ENCODE results near the gene MROH8. TPM values are rescaled to one million over a fixed set of nuclear protein-coding genes. Genes with fewer than 3 reads are reported as not detected.

MROH8 gene
- total and polyA plus RNA-seq, 8 donors, result 0.43 to 6.4 (median 1.8) TPM; not detected in 1

GRCh38 chr20:37209193-37209592 lies 29.8 kb upstream of the MROH8 start:
- Histone ChIP-seq H3K4me1 (no peaks in the 10 kb centered on the region), H3K27me3 (no peaks in the 10 kb centered on the region), H3K4me3 (no peak overlapping the region), H3K9me3 (no peaks in the 10 kb centered on the region), H3K27ac (no peak overlapping the region), H3K36me3 (peaks cover 75 to 100% (median 100%) of the 10 kb centered on the region in 4 donors)
- DNase-seq, result no peak
- intact Hi-C loops (cut with DNase I; ENCODE audit: low total_unique reads), result no loop called here
- 97 to 99% (median 97%) methylated on average over 3 of the region's 3 CpGs for WGBS, 5 donors
- no peak for TF ChIP-seq POLR2AphosphoS5 (IDR thresholded peaks at IDR 0.05)
- TF ChIP-seq POLR2A (IDR thresholded peaks at IDR 0.05), result no peak
- TF ChIP-seq CTCF (IDR thresholded peaks at IDR 0.05), result no peak
- no peak for TF ChIP-seq EP300 (IDR thresholded peaks at IDR 0.05)

GRCh38 chr20:37207171-37207570 lies 27.8 kb upstream of the MROH8 start:
- Histone ChIP-seq H3K27me3 (no peaks in the 10 kb centered on the region), H3K36me3 (peaks cover 68 to 97% (median 93%) of the 10 kb centered on the region in 4 donors), H3K9me3 (no peaks in the 10 kb centered on the region), H3K27ac (no peak overlapping the region), H3K4me1 (peaks cover 0 to 7% (median 3%) of the 10 kb centered on the region in 4 donors), H3K4me3 (no peak overlapping the region)
- 93 to 96% (median 96%) methylated on average over 11 of the region's 11 CpGs for WGBS, 5 donors
- intact Hi-C loops (cut with DNase I; ENCODE audit: low total_unique reads), result no loop called here
- TF ChIP-seq EP300 (IDR thresholded peaks at IDR 0.05) (no peak), POLR2AphosphoS5 (IDR thresholded peaks at IDR 0.05) (no peak), CTCF (IDR thresholded peaks at IDR 0.05) (no peak), POLR2A (IDR thresholded peaks at IDR 0.05) (no peak)
- DNase-seq, result no peak

DNA sequence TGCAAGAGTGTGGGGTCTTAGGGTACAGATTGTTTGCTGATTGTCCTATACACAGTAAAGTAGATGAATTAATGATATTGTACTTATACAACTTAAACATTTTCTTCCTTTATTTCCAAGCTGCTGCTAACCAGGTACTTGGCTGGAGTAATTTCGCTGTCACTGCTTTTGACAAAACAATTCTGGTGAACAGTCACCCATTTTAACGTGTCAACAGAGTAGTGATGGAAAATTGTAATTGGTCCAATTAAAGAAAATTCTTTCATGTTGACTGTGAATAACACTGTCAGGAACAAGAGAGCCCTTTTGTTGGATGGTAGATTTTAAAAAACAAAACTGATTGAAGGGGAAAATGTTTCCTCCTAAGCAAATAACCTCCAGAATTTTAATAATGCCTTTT lies 26.4 kb upstream of the MROH8 start:
- H3K27me3 ChIP-seq, result no peaks in the 10 kb centered on the region
- H3K9me3 ChIP-seq, result no peaks in the 10 kb centered on the region
- TF ChIP-seq POLR2A (IDR thresholded peaks at IDR 0.05) (no peak), EP300 (IDR thresholded peaks at IDR 0.05) (no peak), CTCF (IDR thresholded peaks at IDR 0.05) (no peak), POLR2AphosphoS5 (IDR thresholded peaks at IDR 0.05) (no peak)
- intact Hi-C loops (cut with DNase I; ENCODE audit: low total_unique reads), result no loop called here
- 53 to 70% (median 66%) methylated on average over 2 of the region's 2 CpGs for WGBS, 5 donors
- peaks cover 61 to 96% (median 90%) of the 10 kb centered on the region in 4 donors for H3K36me3 ChIP-seq
- H3K27ac ChIP-seq, result no peak overlapping the region
- H3K4me1 ChIP-seq, result peaks cover 0 to 16% (median 8%) of the 10 kb centered on the region in 4 donors
- DNase-seq, result no peak
- H3K4me3 ChIP-seq, result no peak overlapping the region

GRCh38 chr20:37205130-37205529 lies 25.8 kb upstream of the MROH8 start:
- intact Hi-C loops (cut with DNase I; ENCODE audit: low total_unique reads), result no loop called here
- H3K4me3 ChIP-seq, result no peak overlapping the region
- no peak for DNase-seq
- no peaks in the 10 kb centered on the region for H3K27me3 ChIP-seq
- H3K36me3 ChIP-seq, result peaks cover 54 to 96% (median 90%) of the 10 kb centered on the region in 4 donors
- TF ChIP-seq POLR2AphosphoS5 (IDR thresholded peaks at IDR 0.05) (no peak), POLR2A (IDR thresholded peaks at IDR 0.05) (no peak), EP300 (IDR thresholded peaks at IDR 0.05) (no peak), CTCF (IDR thresholded peaks at IDR 0.05) (no peak)
- peaks cover 0 to 16% (median 8%) of the 10 kb centered on the region in 4 donors for H3K4me1 ChIP-seq
- no peaks in the 10 kb centered on the region for H3K9me3 ChIP-seq
- no peak overlapping the region for H3K27ac ChIP-seq
- WGBS, 5 donors, result 68 to 83% (median 76%) methylated on average over 6 of the region's 6 CpGs
